Muscle layer of colon (tissue), 2 donors: ENCODE measurements around the gene LSAMP.
"Not testable (repeated sequence)": the region's sequence is repeated elsewhere in the genome, so short reads cannot be mapped to it uniquely, and the experiment has no call there.

ENCODE experiments used
- H3K27ac ChIP-seq: one replicate; pipeline ENCODE4 v1.7.0; 2013; ENCODE audit warnings: low read depth, mild to moderate bottlenecking, low read length, moderate library complexity
- H3K27me3 ChIP-seq, 2 donors: one replicate each; pipeline ENCODE4 v1.7.0; 2013; ENCODE audit warnings: low read length in 2 of 2, mild to moderate bottlenecking in 2 of 2; ENCODE audit not compliant: insufficient read depth in 2 of 2, control insufficient read depth in 1 of 2
- H3K36me3 ChIP-seq: one replicate; pipeline ENCODE4 v1.7.0; 2013; ENCODE audit warnings: mild to moderate bottlenecking, low read length; ENCODE audit not compliant: insufficient read depth
- H3K4me1 ChIP-seq: one replicate; pipeline ENCODE4 v1.7.0; 2013; ENCODE audit warnings: mild to moderate bottlenecking, low read length; ENCODE audit not compliant: insufficient read depth
- H3K4me3 ChIP-seq, 2 donors: one replicate each; pipeline ENCODE4 v1.7.0; 2013; ENCODE audit warnings: low read length in 2 of 2, low read depth in 1 of 2, mild to moderate bottlenecking in 1 of 2, moderate library complexity in 1 of 2
- H3K9ac ChIP-seq: one replicate; pipeline ENCODE4 v1.7.0; 2013; ENCODE audit warnings: low read length
- H3K9me3 ChIP-seq: one replicate; pipeline ENCODE4 v1.7.0; 2013; ENCODE audit warnings: mild to moderate bottlenecking, low read length
- donor health status: abdominal sarcoma.
- donor health status: Adenocarcinoma of cecum.

The LSAMP gene

DNA sequence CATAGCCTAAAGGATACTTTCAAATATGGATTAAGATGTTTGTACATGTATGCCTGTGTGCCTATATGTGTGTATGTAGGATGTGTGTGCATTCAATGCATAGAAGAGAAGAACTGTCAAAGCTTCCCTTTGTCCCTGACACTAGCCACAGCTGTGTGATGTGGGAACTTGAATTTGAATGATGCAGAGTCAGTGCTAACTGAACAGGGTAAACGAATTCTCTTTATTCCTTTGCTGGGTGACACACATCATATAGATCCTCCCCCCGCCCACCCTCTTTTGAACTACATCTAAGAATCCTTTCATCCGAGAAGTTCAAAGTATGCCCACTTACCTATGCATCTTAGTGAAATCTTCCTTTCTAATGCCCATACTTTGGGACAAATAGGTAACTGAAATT lies 593.7 kb downstream of the LSAMP start:
- no peak overlapping the region for H3K4me3 ChIP-seq
- H3K4me1 ChIP-seq, result peaks cover 10% of the 10 kb centered on the region
- H3K9me3 ChIP-seq, result no peaks in the 10 kb centered on the region
- no peaks in the 10 kb centered on the region for H3K27me3 ChIP-seq
- no peak overlapping the region for H3K27ac ChIP-seq
- H3K9ac ChIP-seq, result no peak overlapping the region
- no peaks in the 10 kb centered on the region for H3K36me3 ChIP-seq

DNA sequence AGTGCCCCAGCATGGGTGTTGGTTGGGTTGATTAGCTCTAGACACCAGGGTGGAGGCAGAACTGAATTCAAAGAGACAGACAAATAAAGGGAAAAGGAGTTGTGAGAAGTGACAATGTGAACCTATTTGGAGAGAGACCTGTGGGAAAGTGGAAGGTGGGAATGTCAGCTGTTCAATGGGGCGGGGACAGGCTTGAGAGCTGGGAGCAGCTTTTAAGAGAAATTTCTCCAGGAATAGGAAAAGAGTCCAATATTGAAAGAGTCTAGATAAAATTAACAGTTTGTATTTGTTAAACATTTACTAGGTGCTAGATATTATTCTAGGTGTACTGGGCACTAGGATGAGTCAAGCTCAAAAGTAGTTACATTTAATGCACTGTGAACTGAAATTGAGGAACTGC lies 596.6 kb downstream of the LSAMP start:
- Histone ChIP-seq H3K4me1 (peaks cover 20% of the 10 kb centered on the region), H3K4me3 (no peak overlapping the region), H3K9me3 (no peaks in the 10 kb centered on the region), H3K27ac (no peak overlapping the region), H3K36me3 (no peaks in the 10 kb centered on the region), H3K9ac (no peak overlapping the region), H3K27me3 (no peaks in the 10 kb centered on the region)

DNA sequence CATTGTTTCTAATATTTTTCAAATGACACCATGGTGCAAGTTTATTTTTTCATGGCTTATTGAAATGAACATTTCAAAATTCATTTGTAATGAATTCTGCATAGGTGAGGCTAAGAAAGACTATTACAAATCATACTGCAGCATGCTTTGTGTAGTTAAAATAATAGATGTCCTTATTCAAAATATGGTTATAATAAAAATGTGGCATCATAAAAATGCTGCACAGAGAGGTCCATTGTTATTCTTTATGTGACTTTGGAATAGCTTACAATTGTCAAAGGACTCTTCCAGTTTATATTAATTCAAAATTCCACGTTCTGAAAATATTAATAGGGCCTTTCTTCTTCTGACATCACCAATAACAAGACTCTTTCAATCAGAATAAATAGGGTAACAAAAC lies 599.3 kb downstream of the LSAMP start:
- H3K27ac ChIP-seq, result no peak overlapping the region
- H3K36me3 ChIP-seq, result peaks cover 10% of the 10 kb centered on the region

DNA sequence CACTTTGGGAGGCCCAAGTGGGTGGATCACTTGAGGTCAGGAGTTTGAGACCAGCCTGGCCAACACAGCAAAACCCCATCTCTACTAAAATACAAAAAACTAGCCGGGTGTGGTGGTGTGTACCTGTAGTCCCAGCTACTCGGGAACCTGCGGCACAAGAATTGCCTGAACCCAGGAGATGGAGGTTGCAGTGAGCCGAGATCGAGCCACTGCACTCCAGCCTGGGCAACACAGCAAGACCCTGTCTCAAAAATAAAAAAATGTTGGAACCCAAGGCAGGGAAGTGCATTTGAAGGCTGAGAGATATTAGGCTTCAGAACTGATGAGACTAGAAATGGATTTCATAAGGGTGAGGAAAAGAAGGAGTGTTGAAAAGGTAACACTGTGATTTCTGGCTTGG lies 600.6 kb downstream of the LSAMP start:
- Histone ChIP-seq H3K4me1 (peaks cover 17% of the 10 kb centered on the region), H3K36me3 (peaks cover 12% of the 10 kb centered on the region)
- H3K9me3 ChIP-seq, H3K27ac ChIP-seq, H3K27me3 ChIP-seq, H3K9ac ChIP-seq, H3K4me3 ChIP-seq: not testable (repeated sequence)

More for the DNA sequence above, 599.3 kb downstream of the LSAMP start:
- Histone ChIP-seq H3K4me1 (peaks cover 17% of the 10 kb centered on the region), H3K27me3 (no peaks in the 10 kb centered on the region), H3K9me3 (no peaks in the 10 kb centered on the region), H3K9ac (no peak overlapping the region), H3K4me3 (no peak overlapping the region)

DNA sequence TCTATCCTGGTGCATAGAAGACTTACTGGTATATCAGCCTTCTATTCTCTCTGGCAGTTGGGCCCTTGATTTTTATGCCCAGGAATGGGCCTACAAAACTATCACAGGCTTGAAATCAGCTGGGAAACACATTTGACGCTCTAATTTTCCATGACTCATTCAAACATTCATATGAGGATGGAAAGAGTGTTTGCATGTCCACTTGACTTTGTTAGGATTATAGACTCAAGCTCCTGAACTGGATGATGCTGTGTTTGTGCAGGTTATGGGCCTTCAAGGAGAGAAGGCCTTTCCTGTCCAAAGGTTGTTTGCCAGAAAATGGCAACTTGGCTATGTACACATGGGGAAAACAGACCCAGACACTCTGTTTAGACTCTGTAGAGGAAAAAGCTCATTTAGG lies 602.1 kb downstream of the LSAMP start:
- Histone ChIP-seq H3K4me3 (no peak overlapping the region), H3K9me3 (no peaks in the 10 kb centered on the region), H3K4me1 (peaks cover 17% of the 10 kb centered on the region), H3K36me3 (peaks cover 12% of the 10 kb centered on the region), H3K27me3 (no peaks in the 10 kb centered on the region), H3K27ac (no peak overlapping the region), H3K9ac (no peak overlapping the region)

DNA sequence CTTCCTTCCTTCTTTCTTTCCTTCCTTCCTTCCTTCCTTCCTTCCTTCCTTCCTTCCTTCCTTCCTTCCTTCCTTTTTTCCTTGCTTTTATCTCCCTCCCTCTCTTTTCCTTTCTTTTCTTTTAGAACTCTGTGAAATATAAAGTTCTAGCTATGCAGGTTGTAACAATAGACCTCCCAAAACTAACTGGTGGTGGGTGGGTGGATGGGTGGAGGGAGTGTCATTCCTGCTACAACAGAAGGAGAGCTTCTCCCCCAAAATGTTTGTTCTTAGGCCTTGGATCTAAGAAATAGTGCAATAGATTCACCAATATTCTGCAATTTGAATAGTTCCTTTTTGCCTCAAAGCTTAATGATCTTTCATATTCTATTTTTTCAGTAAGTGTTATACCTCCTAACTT lies 606.0 kb downstream of the LSAMP start:
- no peak overlapping the region for H3K9ac ChIP-seq
- H3K27me3 ChIP-seq, result no peaks in the 10 kb centered on the region
- no peak overlapping the region for H3K4me3 ChIP-seq
- no peak overlapping the region for H3K27ac ChIP-seq
- no peaks in the 10 kb centered on the region for H3K9me3 ChIP-seq
- H3K36me3 ChIP-seq, result peaks cover 12% of the 10 kb centered on the region
- H3K4me1 ChIP-seq, result peaks cover 6% of the 10 kb centered on the region

DNA sequence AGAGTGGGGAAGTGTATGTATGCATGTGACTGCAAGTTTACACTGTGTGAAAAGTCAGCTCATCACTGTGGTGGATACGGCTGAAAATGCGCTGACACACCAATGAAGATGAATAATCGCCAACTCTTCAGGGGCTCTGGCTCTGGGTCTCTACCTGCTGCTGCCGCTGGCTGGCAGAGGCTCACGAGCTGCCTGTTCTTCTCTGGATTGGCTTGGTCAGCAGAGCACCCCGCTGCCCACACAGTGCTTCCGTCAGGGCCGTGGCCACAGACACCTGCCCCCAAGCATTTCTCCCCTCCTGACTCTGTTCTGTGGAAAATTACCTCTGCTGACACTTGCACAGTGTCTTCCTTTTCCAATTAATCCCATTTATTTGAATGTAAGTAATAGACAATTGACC lies 606.5 kb downstream of the LSAMP start:
- H3K9me3 ChIP-seq, result no peaks in the 10 kb centered on the region
- no peaks in the 10 kb centered on the region for H3K27me3 ChIP-seq
- peaks cover 2% of the 10 kb centered on the region for H3K4me1 ChIP-seq
- no peak overlapping the region for H3K27ac ChIP-seq
- H3K36me3 ChIP-seq, result peaks cover 12% of the 10 kb centered on the region
- H3K9ac ChIP-seq, result no peak overlapping the region
- H3K4me3 ChIP-seq, result no peak overlapping the region

DNA sequence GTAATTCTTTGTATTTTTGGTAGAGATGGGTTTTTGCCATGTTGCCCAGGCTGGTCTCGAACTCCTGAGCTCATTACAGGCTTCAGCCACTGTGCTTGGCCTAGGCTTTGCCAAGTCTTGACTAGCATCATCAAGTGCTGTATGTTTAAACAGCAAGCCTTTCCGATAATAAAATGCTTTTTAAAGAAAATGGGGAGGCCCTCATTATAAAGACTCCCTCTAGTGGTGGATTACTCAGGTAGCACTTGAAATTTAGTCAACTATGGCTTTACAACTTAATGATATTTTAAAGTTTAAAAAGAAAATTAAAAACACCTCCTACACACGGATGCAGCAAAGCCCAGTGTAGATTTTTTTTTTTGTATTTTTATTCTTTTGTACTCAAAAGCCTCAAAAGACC lies 608.3 kb downstream of the LSAMP start:
- Histone ChIP-seq H3K4me1 (no peaks in the 10 kb centered on the region), H3K9ac (no peak overlapping the region), H3K27me3 (no peaks in the 10 kb centered on the region), H3K27ac (no peak overlapping the region), H3K4me3 (no peak overlapping the region), H3K36me3 (peaks cover 11% of the 10 kb centered on the region), H3K9me3 (no peaks in the 10 kb centered on the region)

DNA sequence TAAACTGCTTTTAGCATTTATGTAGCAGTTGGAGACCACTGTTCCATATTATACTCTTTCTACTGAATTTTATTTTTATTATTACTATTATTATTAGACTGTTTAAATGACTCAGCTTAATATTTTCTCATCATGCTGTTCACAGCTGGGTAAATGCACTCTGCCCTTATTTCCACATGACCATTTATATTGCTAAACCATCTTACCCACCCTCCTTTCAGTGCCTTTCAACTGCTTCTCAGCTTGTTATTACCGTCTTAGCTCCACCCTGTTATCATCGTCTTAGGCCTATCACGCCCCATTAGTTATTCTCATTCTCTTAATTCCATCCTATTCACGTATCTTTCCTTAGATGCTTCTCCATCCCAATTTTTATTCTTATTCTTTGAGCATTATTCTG lies 609.3 kb downstream of the LSAMP start:
- peaks cover 1% of the 10 kb centered on the region for H3K36me3 ChIP-seq
- H3K4me1 ChIP-seq, result no peaks in the 10 kb centered on the region
- H3K4me3 ChIP-seq, result no peak overlapping the region
- H3K9me3 ChIP-seq, result no peaks in the 10 kb centered on the region
- H3K27ac ChIP-seq, result no peak overlapping the region
- H3K27me3 ChIP-seq, result no peaks in the 10 kb centered on the region
- H3K9ac ChIP-seq, result no peak overlapping the region

DNA sequence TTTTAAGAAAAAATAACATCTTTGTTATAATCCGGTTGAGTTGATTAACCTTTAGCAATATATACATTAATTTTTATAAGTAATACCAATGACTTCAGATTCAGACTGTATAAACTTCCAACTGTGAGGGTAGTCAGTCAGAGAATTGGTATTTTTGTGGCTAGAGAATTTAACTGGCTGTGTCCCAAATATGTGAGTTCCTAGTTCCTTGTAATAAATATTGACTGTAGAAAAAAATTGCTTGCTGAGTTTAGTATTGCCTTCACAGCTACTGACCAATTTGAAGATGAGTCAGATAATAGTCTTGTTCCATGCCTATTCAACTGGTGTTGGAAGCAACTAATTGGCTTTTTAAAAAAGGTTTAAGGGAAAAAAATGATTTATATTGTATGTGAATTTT lies 611.2 kb downstream of the LSAMP start:
- Histone ChIP-seq H3K9ac (no peak overlapping the region), H3K27me3 (no peaks in the 10 kb centered on the region), H3K4me3 (no peak overlapping the region), H3K9me3 (no peaks in the 10 kb centered on the region), H3K27ac (no peak overlapping the region), H3K36me3 (no peaks in the 10 kb centered on the region), H3K4me1 (no peaks in the 10 kb centered on the region)

DNA sequence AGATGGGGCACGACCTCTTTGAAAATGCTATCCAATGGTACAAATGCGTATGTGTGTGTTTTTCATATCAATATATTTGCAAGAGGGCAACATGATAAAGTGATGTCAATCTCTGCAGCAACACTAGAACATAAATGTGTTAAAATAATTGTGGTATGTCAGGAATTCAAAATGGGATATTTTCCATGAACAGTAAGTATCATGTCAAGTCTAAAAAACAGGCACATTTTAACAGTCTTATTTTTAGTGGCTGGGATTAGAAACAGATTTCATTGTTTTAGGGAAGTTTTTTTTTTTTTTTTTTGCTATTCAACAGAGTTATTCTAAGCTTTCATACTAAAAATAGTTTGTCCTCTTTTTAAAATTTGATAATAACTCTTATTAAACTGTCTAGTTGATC lies 612.2 kb downstream of the LSAMP start:
- Histone ChIP-seq H3K4me1 (no peaks in the 10 kb centered on the region), H3K36me3 (no peaks in the 10 kb centered on the region), H3K27ac (no peak overlapping the region), H3K9me3 (no peaks in the 10 kb centered on the region), H3K9ac (no peak overlapping the region), H3K27me3 (no peaks in the 10 kb centered on the region), H3K4me3 (no peak overlapping the region)

DNA sequence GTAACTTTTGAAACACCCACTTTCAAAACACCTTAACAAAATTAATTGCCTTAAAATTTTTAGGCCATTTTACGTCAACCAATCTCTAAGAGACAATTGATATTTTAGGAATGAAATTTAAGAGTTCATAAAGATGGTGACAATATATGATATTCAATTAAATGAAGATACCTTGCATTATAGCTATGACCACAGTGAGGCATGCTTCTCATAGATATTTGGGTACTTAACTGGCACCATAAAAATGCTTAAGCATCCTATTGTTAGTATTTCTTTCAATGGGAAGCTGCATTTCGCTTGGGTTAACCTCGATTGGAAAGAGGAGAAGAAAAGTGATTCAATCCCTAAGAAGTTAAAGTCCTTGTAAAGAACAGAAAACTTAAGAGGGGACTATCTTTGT lies 613.0 kb downstream of the LSAMP start:
- Histone ChIP-seq H3K36me3 (no peaks in the 10 kb centered on the region), H3K4me3 (no peak overlapping the region), H3K9me3 (no peaks in the 10 kb centered on the region), H3K4me1 (no peaks in the 10 kb centered on the region), H3K27ac (no peak overlapping the region), H3K27me3 (no peaks in the 10 kb centered on the region), H3K9ac (no peak overlapping the region)
